ENCODE results near the gene CCT4.
A peak's percentile ranks its signal among the peaks of the same experiment; 100 is the strongest.
"Not testable (repeated sequence)": the region's sequence is repeated elsewhere in the genome, so short reads cannot be mapped to it uniquely, and the experiment has no call there.

CCT4 gene

DNA sequence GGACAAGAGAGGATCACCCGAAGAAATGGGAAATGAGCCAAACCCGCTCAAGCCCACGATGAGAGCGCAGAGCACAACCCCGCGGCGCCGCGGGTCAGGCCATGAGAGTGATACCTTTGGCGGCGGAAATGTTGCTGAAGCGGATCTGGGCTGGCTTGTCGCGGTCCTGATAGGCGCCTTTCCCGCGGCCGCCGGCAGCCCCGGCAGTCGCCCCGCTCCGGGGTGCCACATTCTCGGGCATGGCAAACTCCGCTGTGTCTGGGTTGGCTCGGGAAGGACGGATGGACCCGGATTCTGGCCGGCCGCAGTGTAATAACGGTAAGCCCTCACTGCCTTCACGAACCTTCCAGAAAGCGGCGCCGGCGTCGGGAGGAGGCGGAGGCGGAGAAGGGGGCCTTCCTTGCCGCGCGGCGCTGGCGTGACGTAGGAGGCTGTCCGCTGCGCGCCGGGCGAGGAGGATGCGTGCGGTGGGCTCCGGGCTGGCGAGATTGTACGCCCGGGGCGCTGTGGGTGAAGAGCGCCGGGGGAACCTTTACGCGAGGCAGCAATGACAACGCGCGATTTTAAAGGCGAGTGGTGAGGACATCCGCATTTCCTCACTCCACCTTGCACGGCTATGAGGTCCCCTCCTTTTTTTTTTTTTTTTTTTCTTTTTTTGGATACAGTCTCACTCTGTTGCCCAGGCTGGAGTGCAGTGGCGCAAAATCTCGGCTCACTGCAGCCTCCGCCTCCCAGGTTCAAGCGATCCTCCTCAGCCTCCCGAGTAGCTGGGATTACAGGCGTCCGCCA lies at the start of gene CCT4:
Gene CCT4 (minus strand): TSS at position 390 of the 789 bp plus-strand sequence. CDS start 149 bp downstream, at position 241.
- DNase-seq: peak; percentile 84 to 91

DNA sequence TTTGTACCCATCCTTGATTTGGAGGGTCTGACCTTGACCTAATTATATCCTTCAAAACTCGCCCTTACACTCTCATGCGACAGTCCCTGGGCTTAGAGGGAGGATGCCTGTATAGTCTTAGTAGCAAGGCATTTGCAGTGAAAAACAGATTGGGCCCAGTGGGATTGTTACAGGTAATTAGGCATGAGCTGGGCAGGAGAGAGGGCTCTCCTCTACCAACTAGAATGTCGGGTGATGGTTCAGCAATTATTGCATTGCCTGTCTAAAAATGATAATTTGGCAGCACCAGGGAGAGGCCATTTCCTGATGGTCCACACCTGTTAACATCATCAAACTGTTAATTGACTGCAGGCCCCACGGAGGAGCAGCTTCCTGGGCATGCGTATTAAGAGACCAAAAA lies 49.4 kb upstream of the CCT4 start:
- no peak for DNase-seq

DNA sequence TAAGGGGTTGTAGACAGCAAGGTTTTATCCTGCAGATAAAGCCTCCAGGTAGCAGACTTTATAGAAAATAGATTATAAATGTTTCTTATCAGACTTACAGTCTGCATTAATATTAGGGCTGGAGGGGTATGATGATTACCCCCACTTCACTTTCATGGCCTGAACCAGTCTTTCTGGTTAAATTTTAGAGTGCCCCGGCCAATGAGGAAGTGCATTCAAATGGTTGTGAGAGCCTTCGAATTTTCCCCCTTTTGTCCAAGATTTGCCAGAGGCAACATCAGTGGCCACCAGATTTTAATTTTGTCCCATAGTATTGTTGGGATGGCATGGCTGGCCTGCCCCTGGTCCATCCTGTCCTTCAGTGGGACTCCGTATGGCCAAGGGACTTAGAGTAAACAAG lies 48.6 kb upstream of the CCT4 start:
- no peak for DNase-seq

GRCh38 chr2:61928826-61929461 lies 40.5 kb upstream of the CCT4 start:
- no peak for DNase-seq

GRCh38 chr2:61926531-61927477 lies 38.3 kb upstream of the CCT4 start:
- DNase-seq: no peak

GRCh38 chr2:61924895-61925663 lies 36.6 kb upstream of the CCT4 start:
- DNase-seq: no peak

GRCh38 chr2:61922714-61923113 lies 34.3 kb upstream of the CCT4 start:
- DNase-seq: no peak

GRCh38 chr2:61920548-61920947 lies 32.1 kb upstream of the CCT4 start:
- DNase-seq: no peak

DNA sequence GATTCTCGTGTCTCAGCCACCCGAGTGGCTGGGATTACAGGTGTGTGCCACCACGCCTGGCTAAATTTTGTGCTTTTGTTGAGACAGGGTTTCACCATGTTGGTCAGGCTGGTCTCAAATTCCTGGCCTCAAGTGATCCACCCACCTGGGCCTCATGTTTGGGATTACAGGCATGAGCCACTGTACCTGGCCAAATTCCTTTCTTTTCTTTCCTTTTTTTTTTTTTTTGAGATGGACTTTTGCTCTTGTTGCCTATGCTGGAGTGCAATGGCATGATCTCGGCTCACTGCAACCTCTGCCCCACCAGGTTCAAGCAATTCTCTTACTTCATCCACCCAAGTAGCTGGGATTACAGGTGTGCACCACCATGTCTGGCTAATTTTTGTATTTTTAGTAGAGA lies 26.3 kb upstream of the CCT4 start:
- DNase-seq: not testable (repeated sequence)

DNA sequence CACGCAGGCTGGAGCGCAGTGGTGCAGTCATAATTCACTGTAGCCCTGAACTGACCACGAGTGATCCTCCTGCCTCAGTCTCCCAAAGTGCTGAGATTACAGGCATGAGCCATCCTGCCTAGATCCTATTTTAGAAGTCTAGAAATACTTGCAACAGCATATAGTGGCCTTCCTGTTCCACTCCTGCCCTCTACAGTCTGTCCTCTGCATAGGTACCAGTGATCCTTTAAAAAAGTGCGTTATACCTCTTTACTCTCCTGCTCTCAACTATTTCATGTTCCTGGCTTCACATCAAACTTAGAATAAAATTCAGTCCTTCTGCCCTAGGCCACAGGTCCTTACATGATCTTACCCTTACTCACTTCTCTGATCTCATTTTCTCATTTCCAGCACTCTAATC lies 23.1 kb upstream of the CCT4 start:
- no peak for DNase-seq

DNA sequence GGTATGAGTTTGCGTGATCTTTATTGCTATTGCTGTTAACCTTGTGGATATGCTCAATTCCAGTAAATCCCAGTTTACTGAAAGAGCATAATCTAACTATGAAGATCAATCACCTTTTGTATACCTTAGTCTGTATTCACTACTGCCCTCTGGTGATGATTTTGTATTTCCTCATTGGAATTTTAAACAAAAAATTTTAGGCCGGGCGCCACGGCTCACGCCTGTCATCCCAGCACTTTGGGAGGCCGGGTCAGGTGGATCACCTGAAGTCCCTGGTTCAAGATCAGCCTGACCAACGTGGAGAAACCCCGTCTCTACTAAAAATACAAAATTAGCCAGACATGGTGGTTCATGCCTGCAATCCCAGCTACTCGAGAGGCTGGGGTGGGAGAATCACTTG lies 22.1 kb upstream of the CCT4 start:
- DNase-seq: no peak

DNA sequence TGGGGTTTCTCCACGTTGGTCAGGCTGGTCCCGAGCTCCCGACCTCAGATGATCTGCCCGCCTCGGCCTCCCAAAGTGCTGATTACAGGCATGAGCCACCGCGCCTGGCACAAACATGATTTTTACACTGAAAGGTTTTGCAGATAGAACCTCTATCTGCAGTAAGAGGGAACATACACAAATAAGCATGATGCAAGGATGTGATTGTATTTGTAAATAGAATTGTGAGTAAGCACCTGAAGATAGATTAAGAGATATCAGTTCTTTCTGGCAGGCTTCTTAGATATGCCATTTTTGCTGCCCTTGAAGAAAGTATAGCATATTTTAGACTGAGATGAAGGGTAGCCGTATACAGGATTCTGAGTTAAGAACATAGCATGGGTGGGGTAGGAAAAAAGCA lies 20.7 kb upstream of the CCT4 start:
- DNase-seq: no peak

GRCh38 chr2:61906186-61906470 lies 17.7 kb upstream of the CCT4 start:
- DNase-seq: no peak

GRCh38 chr2:61905372-61906185 lies 17.1 kb upstream of the CCT4 start, which contains the start of gene COMMD1:
Gene COMMD1, plus strand, starts transcription at chr2:61905674. Its CDS starts 5 bp downstream, at chr2:61905679.
- DNase-seq: peak; percentile 76 to 80

DNA sequence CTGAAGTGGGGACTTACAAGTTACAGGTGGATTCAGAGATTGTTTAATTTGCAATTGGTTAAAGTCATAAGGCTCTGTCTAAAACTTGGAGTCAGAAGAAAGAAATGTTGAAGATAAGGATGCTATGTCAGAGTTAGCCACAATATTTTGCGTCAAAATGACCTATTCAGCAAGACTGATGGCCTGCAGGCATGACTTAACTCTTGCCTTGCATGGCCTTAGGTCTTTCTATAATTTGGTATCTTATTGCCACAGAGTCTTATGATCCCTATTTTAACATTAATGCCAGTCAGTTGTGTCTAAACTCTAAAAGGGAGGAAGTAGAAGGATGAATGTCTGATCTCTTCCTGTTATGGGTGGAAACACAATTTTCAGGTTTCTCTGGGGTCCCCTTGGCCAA lies 11.8 kb upstream of the CCT4 start:
- no peak for DNase-seq

GRCh38 chr2:61898810-61899209 lies 10.4 kb upstream of the CCT4 start:
- DNase-seq: no peak

- peak in 1 of 2 experiments; percentile 20 for DNase-seq
Observed at GRCh38 chr2:61887717-61888266, 664 bp downstream of the CCT4 start.

GRCh38 chr2:61885896-61886603 lies 2.4 kb downstream of the CCT4 start:
- no peak for DNase-seq

GRCh38 chr2:61882850-61883249 lies 5.6 kb downstream of the CCT4 start:
- DNase-seq: no peak

- DNase-seq: not testable (repeated sequence)
Observed at GRCh38 chr2:61879351-61879750, 9.1 kb downstream of the CCT4 start.

DNA sequence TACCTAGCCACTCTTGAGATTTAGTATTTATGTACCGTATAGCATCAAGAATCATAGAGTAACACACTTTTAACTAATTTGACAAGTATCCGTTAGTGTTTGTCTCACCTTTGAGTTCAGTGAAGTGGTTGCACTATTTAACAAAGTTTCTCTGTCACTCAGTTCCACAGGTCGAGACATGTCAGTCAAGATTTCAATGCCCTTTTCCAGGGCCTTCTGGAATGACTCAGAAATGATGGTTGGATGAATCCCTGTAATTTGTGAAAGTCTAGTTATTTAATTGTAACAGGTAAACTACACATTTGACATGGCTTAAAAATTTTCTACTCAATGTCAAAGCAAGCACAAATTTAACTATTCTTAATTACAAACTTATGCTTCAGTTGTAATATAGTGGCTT lies 9.7 kb downstream of the CCT4 start:
- DNase-seq: no peak

Measured in stimulated activated CD4-positive, alpha-beta T cell treated with anti-CD3 and anti-CD28 coated beads, Interleukin-4, amount 100 ng/mL, for 4 hours (primary cell).